PC-9 (cell line): ENCODE results near the gene CLC. TPM values are rescaled to one million over a fixed set of nuclear protein-coding genes. Genes with fewer than 3 reads are reported as not detected.

Experiments used
- Bru-seq: library from RNA; stranded (reverse); fragments of 400-500 nt; gene quantifications from one replicate; lab custom pipeline; 2021; lab: Mats Ljungman, UMichigan
- BruChase-seq, 2 experiments: library from RNA; stranded (reverse); fragments of 400-500 nt; gene quantifications; one replicate each; lab custom pipeline; 2021; lab: Mats Ljungman, UMichigan
- BruUV-seq: library from RNA; stranded (reverse); fragments of 400-500 nt; replicated peaks from 2 replicates; lab custom pipeline; 2021; lab: Mats Ljungman, UMichigan
- CTCF ChIA-PET: fragments of 300-600 bp; sonication (Branson Sonifier 250); formaldehyde crosslinking; loops from one replicate; lab custom pipeline; 2022; ENCODE audit warnings: antibody characterized with exemption; lab: Charles Lee
- POLR2A ChIA-PET: fragments of 300-600 bp; sonication (Branson Sonifier 250); formaldehyde crosslinking; loops from one replicate; lab custom pipeline; 2022; ENCODE audit warnings: antibody characterized with exemption; ENCODE audit not compliant: unreplicated experiment; lab: Charles Lee
- DNase-seq, 2 experiments: peaks; one replicate each; pipeline versions ENCODE4 v3.0.0 to v3.0.0-alpha.2; 2015 to 2022; ENCODE audit warnings: mixed read lengths in 1 of 2
- H2AFZ ChIP-seq: fragments of 200-600 bp; sonication (generic); 2 replicates; pipeline ENCODE4 v1.8.1; 2017; ENCODE audit warnings: antibody characterized with exemption
- H3F3A ChIP-seq: fragments of 200-600 bp; sonication (generic); 2 replicates; pipeline ENCODE4 v1.8.1; 2017; ENCODE audit warnings: antibody characterized with exemption, mild to moderate bottlenecking, low read depth; ENCODE audit not compliant: insufficient read depth
- H3K27ac ChIP-seq: fragments of 200-600 bp; sonication (generic); 2 replicates; pipeline ENCODE4 v1.6.1; 2016; ENCODE audit warnings: mixed run types
- H3K27me3 ChIP-seq: fragments of 200-600 bp; sonication (generic); 2 replicates; pipeline ENCODE4 v1.6.1; 2016; ENCODE audit warnings: low read depth, mixed run types; ENCODE audit not compliant: insufficient read depth
- H3K36me3 ChIP-seq: fragments of 200-600 bp; sonication (generic); 2 replicates; pipeline ENCODE4 v1.6.1; 2016; ENCODE audit warnings: low read depth, mixed run types
- H3K4me1 ChIP-seq: fragments of 200-600 bp; sonication (generic); replicated peaks from 2 replicates; pipeline ENCODE4 v1.6.1; 2016; ENCODE audit warnings: mixed run types; ENCODE audit not compliant: insufficient read depth
- H3K4me2 ChIP-seq: fragments of 200-600 bp; sonication (generic); 2 replicates; pipeline ENCODE4 v1.6.1; 2017; ENCODE audit warnings: mixed run types
- H3K4me3 ChIP-seq: fragments of 200-600 bp; sonication (generic); 2 replicates; pipeline ENCODE4 v1.6.1; 2016; ENCODE audit warnings: mixed run types
- H3K79me2 ChIP-seq: fragments of 200-600 bp; sonication (generic); 2 replicates; pipeline ENCODE4 v1.6.1; 2017; ENCODE audit warnings: low read depth, mixed run types
- H3K9me2 ChIP-seq: fragments of 200-600 bp; sonication (generic); 2 replicates; pipeline ENCODE4 v1.8.1; 2017; ENCODE audit warnings: mild to moderate bottlenecking; ENCODE audit not compliant: insufficient read depth
- H3K9me3 ChIP-seq: fragments of 200-600 bp; sonication (generic); 2 replicates; pipeline ENCODE4 v1.8.1; 2016; ENCODE audit warnings: low read depth; ENCODE audit not compliant: insufficient read depth
- H4K20me1 ChIP-seq: fragments of 200-600 bp; sonication (generic); 2 replicates; pipeline ENCODE4 v1.8.1; 2017; ENCODE audit not compliant: insufficient read depth
- CTCF ChIP-seq: fragments of 200-600 bp; sonication (generic); conservative IDR thresholded peaks from 2 replicates; pipeline ENCODE4 v1.6.1; 2017; ENCODE audit warnings: mixed run types, antibody characterized with exemption, mild to moderate bottlenecking, moderate library complexity
- EZH2 ChIP-seq: fragments of 200-600 bp; sonication (generic); IDR thresholded peaks from 2 replicates; pipeline ENCODE4 v1.8.0; 2017; ENCODE audit warnings: antibody characterized with exemption, low read depth
- intact Hi-C: fragments of 100-400 bp; cut with micrococcal nuclease; formaldehyde crosslinking; loops from one replicate; pipeline ENCODE4 v1.10.0; 2022; ENCODE audit not compliant: unreplicated experiment
- long read RNA-seq: library from polyadenylated mRNA; stranded (forward); transcript quantifications from one replicate; pipeline ENCODE4 v2.0.0, GENCODE V29; 2022
- total RNA-seq: library from RNA; stranded (reverse); gene quantifications from 2 replicates; pipeline ENCODE4 v1.2.3, GENCODE V29; 2021

CLC gene
- not detected in 2 replicates for total RNA-seq
- Bru-seq, nascent RNA, result percentile 11 among the genes with signal in this experiment
- BruChase-seq, experiment 1, labeled RNA remaining after a 2-hour chase, result percentile 14 among the genes with signal in this experiment
- percentile 9 among the genes with signal in this experiment for BruChase-seq, experiment 2, labeled RNA remaining after a 6-hour chase
- long read RNA-seq, result 0 reads

- DNase-seq, result no peak
- TF ChIP-seq CTCF, result no peak
- no peak for TF ChIP-seq EZH2
- Histone ChIP-seq H3F3A (no peaks in the 10 kb centered on the region), H3K4me3 (no peak within 1 kb of the TSS), H3K36me3 (no peaks in the 10 kb centered on the region), H2AFZ (no peak within 1 kb of the TSS), H3K4me2 (no peak within 1 kb of the TSS), H4K20me1 (no peaks in the 10 kb centered on the region), H3K27me3 (peaks cover 71% of the 10 kb centered on the region), H3K79me2 (no peaks in the 10 kb centered on the region), H3K27ac (no peak within 1 kb of the TSS), H3K9me2 (no peaks in the 10 kb centered on the region), H3K4me1 (no peaks in the 10 kb centered on the region), H3K9me3 (no peaks in the 10 kb centered on the region)
- intact Hi-C loops, result no loop called here
- CTCF ChIA-PET, result no interaction called here
- BruUV-seq, result no TSS peak
- POLR2A ChIA-PET, result no interaction called here
Measured at GRCh38 chr19:39737891-39738290, at the start of gene CLC. TSS of gene CLC (minus strand) at chr19:39738029. CDS start at chr19:39737952, 77 bp downstream.

GRCh38 chr19:39780894-39781293 lies 43.1 kb upstream of the CLC start:
- Histone ChIP-seq H3K79me2 (no peaks in the 10 kb centered on the region), H3K27ac (no peak overlapping the region), H3K9me2 (no peaks in the 10 kb centered on the region), H3K27me3 (peaks cover 87% of the 10 kb centered on the region), H3K4me1 (no peaks in the 10 kb centered on the region), H3K9me3 (no peaks in the 10 kb centered on the region), H2AFZ (no peak overlapping the region), H3F3A (no peaks in the 10 kb centered on the region), H3K36me3 (no peaks in the 10 kb centered on the region), H3K4me3 (no peak overlapping the region), H3K4me2 (no peak overlapping the region), H4K20me1 (no peaks in the 10 kb centered on the region)
- no peak for TF ChIP-seq EZH2
- TF ChIP-seq CTCF, result no peak
- no peak for DNase-seq
- intact Hi-C loops, result no loop called here
- CTCF ChIA-PET, result no interaction called here
- BruUV-seq, result no TSS peak
- POLR2A ChIA-PET, result no interaction called here

- Histone ChIP-seq H3K79me2 (no peaks in the 10 kb centered on the region), H3K36me3 (no peaks in the 10 kb centered on the region), H3K9me2 (no peaks in the 10 kb centered on the region), H3K4me1 (no peaks in the 10 kb centered on the region), H3K4me2 (no peak within 1 kb of the TSS), H3K4me3 (no peak within 1 kb of the TSS), H3K27me3 (peaks cover 79% of the 10 kb centered on the region), H2AFZ (no peak within 1 kb of the TSS), H3K9me3 (no peaks in the 10 kb centered on the region), H3F3A (no peaks in the 10 kb centered on the region), H3K27ac (no peak within 1 kb of the TSS), H4K20me1 (no peaks in the 10 kb centered on the region)
- TF ChIP-seq EZH2 (no peak), CTCF (no peak)
- no TSS peak for BruUV-seq
- intact Hi-C loops, result no loop called here
- ChIA-PET CTCF (no interaction called here), POLR2A (no interaction called here)
- DNase-seq, result no peak
Measured at GRCh38 chr19:39778763-39779162, 40.9 kb upstream of the CLC start, which contains the start of gene LEUTX. TSS of gene LEUTX (plus strand) at chr19:39778854. CDS start at chr19:39778921, 67 bp downstream.
